Coronary artery (tissue), 2 donors: ENCODE data around the gene MAPK9.

ENCODE experiments used
- DNase-seq: peaks from one replicate; pipeline ENCODE4 v3.0.0-alpha.2; 2017; ENCODE audit warnings: low spot score
- H3K27ac ChIP-seq, 2 donors: fragments of 200-600 bp; sonication (generic); one replicate each; pipeline ENCODE4 v1.5.1; 2016 to 2019
- H3K4me3 ChIP-seq: fragments of 200-600 bp; sonication (generic); 2 replicates; pipeline ENCODE4 v1.5.1; 2016; ENCODE audit warnings: mild to moderate bottlenecking, moderate library complexity
- CTCF ChIP-seq: fragments of 200-600 bp; sonication (generic); IDR thresholded peaks from one replicate; pipeline ENCODE4 v1.5.1; 2019; ENCODE audit warnings: antibody characterized with exemption

MAPK9 gene

GRCh38 chr5:180187767-180188166 lies 104.1 kb downstream of the MAPK9 start:
- no peak overlapping the region for H3K27ac ChIP-seq
- DNase-seq = no peak
- TF ChIP-seq CTCF = no peak
- H3K4me3 ChIP-seq = no peak overlapping the region
